G401.6 (cell line): ENCODE results near the gene AKAP12.
A peak's percentile ranks its signal among the peaks of the same experiment; 100 is the strongest.
"Not testable (repeated sequence)": the region's sequence is repeated elsewhere in the genome, so short reads cannot be mapped to it uniquely, and the experiment has no call there.

Source experiments
- FAIRE-seq: peaks from 2 replicates; lab custom pipeline; 2012; peaks lifted over from hg19 to GRCh38; lab: Jason Lieb, UNC

Gene AKAP12

GRCh38 chr6:151313066-151313491 is 73.3 kb downstream of the AKAP12 start:
- FAIRE-seq = no peak

- not testable (repeated sequence) for FAIRE-seq
These were observed 75.9 kb downstream of the AKAP12 start for GRCh38 chr6:151315661-151316060.

GRCh38 chr6:151317103-151317994 is 77.6 kb downstream of the AKAP12 start:
- FAIRE-seq = no peak

DNA sequence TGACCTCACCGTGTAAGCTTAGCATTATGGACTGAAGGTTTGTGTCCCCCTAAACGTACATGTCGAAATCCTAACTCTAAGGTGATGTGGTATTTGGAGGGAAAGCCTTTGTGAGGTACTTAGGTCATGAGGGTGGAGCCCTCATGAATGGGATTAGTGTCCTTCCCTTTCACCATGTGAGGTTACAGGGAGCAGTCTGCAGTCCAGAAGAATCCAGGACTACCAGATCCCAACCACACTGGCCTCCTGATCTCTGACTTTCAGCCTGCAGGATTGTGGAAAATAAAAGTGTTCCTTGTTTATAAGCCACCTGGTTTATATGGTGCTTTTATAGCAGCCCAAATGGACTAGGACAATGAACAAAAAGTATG is 78.2 kb downstream of the AKAP12 start:
- FAIRE-seq = no peak

- no peak for FAIRE-seq
These were observed 80.4 kb downstream of the AKAP12 start for GRCh38 chr6:151320140-151320539.

GRCh38 chr6:151321438-151321837 is 81.7 kb downstream of the AKAP12 start:
- no peak for FAIRE-seq

- FAIRE-seq = no peak
These were observed 82.8 kb downstream of the AKAP12 start for GRCh38 chr6:151322570-151322969.

GRCh38 chr6:151323791-151324487 is 84.2 kb downstream of the AKAP12 start:
- peak; percentile 91 for FAIRE-seq

- no peak for FAIRE-seq
These were observed 84.7 kb downstream of the AKAP12 start for GRCh38 chr6:151324488-151324825.

DNA sequence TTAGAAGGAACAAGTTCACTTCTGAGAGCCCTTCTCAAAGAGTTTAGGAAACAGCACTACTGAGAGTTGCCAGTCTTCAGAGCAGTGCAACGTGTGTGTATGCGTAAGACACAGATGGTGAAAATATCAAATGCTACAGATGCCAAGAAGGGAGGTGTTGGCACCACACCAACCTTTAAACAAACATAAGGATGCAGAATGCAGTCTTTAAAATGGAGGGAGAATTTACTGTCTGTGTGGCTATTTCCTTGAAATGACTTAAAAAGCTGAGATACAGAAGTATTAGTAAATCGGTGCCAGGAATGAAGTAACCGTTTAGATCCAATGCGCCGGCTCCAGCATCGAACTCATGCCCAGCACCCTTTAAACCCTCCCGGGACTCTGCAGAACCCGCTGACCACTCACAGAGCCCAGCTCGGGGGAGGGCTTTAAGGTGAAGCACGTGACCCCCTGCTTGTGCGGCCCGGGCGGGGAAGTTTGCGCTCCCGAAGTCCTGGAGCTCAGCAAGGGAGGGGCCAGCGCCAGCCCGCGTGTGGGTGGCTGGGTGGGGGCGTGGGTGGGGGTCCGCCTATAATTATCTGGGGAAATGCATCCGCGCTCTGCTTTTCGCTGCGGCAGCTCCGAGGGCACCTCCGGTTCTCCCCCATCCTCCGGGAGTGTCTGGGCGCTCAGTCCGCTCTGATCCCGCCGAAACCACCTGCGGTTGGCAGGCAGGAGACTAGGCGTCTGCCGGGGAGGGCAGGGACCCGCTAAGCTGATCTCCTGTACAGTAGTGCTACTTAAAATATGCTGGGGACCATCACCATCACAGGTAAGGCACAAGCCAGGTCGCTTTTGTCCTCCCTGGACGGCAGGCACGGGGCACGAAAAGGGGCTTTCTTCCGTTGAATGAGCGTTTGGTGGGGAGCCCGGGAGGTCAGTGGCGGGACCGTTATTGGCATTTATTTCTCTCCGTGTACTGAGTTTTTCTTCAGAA is 85.6 kb downstream of the AKAP12 start:
- FAIRE-seq = no peak

- FAIRE-seq = no peak
These were observed 86.5 kb downstream of the AKAP12 start for GRCh38 chr6:151326116-151326825.

- no peak for FAIRE-seq
These were observed 87.3 kb downstream of the AKAP12 start for GRCh38 chr6:151327101-151327500.

DNA sequence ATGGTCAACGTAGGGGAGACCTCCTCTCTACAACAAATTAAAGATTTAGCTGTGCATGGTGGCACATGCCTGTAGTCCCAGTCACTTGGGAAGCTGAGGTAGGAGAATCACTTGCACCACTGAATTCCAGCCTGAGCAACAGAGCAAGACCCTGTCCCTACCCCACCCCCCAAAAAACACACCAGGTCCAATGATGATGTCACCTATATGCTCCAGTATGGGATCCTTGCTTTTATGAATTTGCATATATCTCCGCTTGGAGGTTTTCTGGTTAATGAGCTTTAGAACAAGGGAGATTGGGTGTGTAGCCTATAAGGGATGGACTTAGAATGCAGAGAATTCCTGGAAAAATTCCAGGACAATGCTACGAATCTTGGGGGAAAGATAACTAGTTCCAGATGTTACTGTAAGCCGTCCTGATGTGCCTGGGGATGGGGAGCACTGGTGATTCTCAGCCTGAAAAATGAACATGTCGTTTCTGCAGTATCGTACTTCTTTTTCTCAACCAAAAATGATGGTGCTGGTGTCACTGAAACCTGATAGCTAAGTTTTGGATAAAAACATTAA is 90.4 kb downstream of the AKAP12 start:
- no peak for FAIRE-seq

DNA sequence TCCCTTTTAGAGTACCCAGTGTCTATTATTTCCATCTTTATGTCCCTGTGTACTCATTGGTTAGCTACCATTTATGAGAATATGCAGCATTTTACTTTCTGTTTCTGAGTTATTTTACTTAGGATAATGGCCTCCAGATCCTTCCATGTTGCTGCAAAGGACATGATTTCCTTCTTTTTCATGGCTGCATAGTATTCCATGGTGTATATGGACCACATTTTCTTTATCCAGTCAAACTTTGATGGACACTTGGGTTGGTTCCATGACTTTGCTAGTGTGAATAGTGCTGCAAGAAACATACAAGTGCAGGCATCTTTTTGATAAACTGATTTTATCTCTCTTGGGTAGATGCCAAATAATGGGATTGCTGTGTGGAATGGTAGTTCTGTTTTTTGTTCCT is 96.2 kb downstream of the AKAP12 start:
- no peak for FAIRE-seq

GRCh38 chr6:151338651-151339200 is 99.0 kb downstream of the AKAP12 start:
- FAIRE-seq = no peak

DNA sequence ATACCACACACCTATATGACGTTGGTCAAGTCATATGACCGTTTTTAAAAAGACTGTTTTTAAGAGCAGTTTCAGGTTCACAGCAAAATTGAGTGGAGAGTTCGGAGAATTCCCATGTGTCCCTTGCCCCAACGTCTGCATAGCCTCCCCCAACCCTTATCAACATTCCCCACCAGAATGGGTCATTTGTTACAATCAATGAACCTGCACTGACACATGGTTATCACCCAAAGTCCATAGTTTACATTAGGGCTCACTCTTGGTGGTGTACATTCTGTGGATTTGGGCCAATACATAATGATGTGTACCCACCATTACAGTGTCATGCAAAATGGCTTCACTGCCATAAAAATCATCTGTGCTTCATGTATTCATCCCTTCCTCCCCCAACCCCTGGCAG is 99.6 kb downstream of the AKAP12 start:
- no peak for FAIRE-seq

DNA sequence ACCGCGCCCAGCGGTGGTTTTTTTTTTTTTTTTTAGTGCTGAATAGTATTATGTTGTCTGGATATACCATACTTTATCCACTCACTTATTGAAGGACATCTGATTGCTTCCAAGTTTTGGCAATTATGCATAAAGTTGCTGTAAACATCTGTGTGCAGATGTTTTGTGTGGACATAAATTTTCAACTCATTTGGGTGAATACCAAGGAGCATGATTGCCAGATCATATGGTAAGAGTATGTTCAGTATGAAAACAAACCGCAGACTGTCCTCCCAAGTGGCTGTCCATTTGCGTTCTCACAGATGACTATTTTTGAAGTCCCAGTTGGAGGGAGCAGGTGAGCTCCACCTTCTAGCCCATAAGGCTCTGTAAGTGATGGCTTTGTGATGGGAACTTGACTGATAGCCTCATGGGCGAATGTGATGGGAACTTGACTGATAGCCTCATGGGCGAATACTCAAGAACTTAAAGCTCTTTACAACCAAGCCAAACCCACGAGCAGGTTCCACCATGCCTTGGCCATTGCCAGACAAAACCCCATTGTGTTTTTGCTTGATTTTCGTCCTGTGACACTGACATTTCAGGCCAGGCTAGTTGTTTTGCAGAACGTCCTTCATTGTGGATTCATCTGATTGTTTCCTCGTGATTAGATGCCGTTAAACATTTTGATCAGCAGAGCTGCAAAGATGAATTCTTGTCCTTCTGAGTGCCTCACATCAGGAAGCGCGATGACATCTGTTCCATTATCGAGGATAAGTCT is 100.6 kb downstream of the AKAP12 start:
- no peak for FAIRE-seq

DNA sequence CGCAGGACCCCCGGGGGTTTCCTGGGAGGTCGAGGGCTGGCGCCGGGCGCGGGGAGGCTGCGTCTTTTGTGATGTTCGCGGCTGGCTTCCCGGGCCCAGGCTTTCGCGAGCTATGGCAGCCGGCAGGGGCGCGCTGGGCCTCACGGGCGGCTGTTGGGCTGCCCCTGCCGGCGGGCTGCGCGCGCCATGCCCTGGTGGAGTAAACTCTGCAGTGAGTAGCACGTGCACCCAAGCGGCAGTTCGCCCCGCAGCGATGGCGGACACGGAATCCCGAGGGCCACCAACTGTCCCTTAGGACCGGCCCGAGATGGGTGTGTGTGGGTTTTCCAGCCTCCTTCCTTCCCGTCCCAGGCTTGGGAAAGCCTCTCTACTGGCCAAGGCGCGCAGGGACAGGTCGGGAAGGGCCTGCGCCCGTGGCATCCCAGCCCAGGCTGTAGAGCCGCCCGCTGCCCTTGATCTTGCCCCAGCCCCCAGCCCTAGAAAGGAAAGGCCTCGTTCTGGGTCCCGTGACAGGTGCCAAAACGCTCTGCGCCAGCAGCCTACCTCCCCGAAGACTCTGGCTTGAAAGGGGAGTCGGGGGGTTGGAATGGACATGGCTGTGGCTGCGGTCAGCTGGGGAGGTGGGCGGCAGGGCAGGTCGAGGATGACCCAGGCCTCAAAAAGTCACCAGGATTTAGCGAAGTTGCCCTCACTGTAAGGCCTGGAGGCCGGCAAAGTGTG is 101.9 kb downstream of the AKAP12 start:
- FAIRE-seq = no peak

DNA sequence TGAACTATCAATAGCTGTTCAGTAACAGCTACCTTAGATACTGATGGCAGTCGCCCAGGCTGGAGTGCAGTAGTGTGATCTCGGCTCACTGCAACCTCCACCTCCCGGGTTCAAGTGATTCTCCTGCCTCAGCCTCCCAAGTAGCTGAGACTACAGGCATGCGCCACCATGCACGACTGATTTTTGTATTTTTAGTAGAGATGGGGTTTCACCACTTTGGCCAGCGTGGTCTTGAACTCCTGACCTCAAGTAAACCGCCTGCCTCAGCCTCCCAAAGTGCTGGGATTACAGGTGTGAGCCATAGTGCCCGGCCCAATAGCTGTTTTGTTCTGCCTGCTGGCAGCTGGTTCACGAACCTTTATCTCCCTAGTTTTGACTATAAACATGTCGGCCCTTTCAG is 103.0 kb downstream of the AKAP12 start:
- FAIRE-seq = not testable (repeated sequence)
